HG02884 (cell line): ENCODE data around the gene HBS1L.

Experiments used
- ATAC-seq: cut with Tn5 transposase; IDR thresholded peaks from one replicate; pipeline ENCODE4 v1.9.1; 2021; ENCODE audit warnings: mild to moderate bottlenecking, moderate library complexity; ENCODE audit not compliant: unreplicated experiment

The HBS1L gene

DNA sequence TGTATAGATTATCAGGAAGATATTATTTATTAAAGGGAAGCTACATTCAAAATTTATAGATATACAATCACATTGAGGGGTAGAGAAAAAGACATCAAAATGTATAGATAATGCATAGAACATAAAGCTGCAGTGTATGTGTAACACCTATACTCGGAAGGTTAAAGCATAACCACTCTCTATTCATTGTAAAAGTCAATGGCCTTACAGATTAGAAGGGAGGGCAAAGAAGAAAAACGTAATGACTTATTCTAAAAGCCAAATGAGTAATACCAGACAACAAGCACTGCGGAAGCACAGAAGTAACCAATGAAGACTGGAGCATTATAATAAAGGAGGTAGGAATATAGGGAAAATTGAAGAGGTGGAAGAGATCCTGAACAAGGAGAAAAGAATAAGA is 11.3 kb downstream of the HBS1L start:
- ATAC-seq, result no peak

DNA sequence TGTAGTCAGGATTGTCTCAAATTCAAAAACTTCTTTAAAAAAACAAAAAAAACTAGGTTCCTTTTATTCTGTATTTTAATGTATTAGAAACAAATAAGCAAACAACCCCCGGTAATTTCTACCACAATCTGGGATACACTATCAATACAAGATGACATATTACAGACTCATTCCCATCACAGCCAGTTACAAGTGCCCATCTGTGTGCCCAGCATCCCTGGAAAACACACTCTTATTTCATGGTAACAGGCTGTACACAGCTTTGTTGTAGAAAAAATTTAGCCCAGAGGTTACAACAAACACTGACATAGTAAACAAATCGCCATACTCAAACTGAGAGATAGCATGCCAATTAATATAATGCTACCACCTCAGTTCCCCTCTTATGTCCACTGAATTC is 16.3 kb downstream of the HBS1L start:
- no peak for ATAC-seq

DNA sequence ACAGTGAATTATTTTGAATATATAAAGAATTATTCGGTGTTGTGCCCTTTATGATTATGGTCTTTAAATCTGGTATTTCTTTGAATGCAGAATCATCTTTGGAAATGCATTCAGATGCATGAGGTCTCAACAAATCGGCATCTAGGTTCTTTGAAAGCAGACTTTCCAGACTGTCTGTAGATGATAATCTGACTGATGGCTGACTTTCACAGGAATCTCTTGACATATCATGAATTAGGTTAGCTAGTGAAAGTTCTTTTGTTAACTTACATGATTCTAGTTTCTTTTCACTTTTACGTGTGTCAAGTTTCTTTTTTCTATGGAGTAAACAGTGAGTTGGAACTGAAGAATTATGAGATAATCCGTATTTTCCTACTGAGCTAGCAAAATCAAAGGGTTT is 17.1 kb downstream of the HBS1L start:
- ATAC-seq, result no peak

DNA sequence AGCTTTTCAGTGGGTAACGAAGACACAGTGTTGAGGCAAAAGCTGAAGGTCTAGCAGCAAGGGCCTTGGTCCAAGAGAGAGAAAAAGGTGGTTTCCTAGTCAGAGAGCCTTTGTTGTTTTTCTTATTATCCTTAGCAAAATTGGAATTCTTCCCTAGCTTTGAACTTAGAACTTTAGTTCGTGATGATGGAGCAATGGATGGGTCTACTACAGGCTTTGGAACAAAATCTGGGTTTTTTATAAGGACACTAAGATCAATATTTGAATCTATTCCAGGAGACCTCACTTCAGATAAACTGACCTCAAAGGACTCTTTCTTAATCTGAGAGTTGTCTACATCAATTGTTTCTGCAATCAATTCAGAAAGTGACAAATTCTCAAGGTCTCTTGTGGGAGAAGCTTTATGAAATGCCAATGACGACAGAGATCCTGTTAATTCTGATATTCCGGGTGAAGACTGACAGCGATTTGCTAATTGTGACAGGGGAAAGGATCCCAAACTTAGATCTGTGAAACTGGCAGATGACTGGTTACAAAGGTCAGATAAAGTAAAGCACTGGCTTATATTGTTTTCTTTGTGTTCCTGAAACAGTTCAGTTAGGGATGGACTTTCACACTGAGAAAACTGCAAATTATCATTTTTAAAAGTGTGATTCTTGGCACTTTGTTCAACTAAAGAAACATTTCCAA is 17.7 kb downstream of the HBS1L start:
- no peak for ATAC-seq

DNA sequence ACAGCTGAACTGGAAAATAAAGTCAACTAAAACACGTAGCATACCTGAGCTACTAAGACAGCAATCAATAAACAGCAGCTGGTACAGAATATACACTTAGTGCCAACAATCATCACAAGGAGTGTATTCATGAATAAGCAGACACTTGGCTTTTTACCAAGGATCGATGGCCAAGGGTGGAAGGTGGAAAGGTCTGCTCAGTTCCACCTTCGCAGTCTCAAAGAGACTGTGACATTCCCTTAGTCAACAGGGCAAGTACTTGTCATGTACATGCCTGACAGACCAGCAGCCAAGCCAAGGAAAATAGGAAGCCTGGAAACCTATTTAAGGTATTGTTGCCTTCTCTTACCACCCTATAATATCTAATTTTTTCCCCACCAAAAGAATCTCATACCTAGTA is 21.4 kb downstream of the HBS1L start:
- ATAC-seq, result no peak

- no peak for ATAC-seq
These were observed 24.0 kb downstream of the HBS1L start for GRCh38 chr6:135030532-135031178.

DNA sequence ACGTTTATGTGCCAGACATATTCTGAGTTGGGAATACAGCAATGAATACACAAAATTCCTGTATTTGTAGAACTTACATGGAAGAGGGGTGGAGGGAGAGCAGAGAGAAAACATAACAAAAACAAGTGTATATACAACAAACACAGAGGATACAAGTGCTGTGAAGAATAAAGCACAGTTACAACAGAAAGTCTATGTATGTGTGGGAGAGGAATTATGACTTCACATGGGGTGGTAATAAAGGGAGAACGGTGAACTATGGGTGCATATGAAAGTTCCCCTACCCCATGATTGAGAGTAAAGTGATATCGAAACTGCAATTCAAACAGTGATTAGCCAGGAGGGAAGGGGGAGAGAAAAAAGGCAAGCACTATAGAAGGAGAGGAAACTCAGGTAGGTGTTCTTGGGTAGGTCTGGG is 24.6 kb downstream of the HBS1L start:
- ATAC-seq, result peak; percentile 96

DNA sequence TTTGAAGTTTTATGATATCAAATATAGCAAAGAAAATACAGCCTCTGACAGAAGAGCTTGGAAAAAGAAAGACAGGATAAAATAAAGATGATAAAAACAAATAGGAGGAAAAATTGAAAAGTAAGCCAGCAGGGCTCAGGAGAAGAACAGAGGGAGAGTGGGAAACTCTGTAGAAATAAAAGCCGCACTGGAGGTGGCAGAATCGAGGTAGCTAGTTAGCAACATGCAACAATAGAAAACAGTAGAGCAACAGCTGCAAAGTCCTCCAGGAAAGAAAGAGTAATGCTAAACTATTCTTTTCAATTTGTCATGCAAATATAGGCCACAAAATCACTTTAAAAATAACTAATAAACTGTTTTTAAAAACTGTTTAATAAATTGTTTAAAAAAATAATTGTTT is 28.8 kb downstream of the HBS1L start:
- ATAC-seq, result no peak

DNA sequence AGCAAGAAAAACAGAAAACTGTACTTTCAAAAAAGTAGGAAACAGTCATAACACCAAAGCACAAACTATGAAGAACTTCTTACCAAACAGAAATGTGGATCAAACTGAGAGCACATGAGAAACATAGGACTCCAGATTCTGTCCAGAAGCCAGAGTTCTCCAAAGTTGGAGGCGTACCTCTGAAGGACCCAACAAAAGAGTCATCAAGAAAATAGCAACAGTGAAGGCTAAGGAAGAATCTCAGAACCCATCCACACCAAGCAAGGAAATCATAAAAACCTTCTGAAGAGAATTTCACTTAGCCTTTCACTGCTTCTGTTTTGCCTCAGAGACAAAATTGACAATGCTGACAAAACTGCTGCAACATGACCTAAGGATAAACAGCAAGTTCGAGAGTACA is 29.4 kb downstream of the HBS1L start:
- ATAC-seq, result no peak

- ATAC-seq, result no peak
These were observed 32.4 kb downstream of the HBS1L start for GRCh38 chr6:135022050-135022697.

DNA sequence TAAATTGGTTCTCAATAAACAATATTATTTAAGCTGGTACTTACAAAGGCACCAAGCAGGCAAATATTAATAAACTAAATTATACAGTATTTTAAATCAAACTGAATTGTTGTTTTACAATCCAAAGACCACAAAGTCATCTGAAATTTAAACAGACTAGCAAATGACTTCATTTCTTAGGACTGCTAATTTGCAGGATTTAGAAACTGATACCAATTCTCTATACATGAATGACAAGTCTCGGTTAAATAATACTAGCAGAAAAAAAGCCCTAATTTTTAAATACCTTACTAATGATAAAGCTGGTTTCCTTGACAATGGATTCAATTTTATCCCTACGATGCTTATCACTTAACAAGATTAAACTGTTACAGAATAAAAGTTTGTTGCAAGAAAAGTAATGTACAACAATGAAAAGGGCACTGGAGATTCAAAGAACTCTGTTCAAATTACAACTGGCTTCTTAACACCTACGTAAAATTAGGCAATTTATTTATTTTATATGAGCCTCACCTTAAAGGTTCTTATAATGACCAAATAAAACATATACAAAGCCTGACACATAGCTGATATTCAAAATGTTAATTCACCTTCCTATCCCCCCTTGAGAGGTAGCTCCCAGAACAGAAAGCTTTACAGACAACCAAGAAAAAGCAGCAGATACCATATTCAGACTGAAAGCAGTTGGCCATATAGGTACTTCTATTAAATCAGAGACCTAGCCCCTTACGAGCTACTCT is 33.1 kb downstream of the HBS1L start:
- ATAC-seq, result peak; percentile 71

- no peak for ATAC-seq
These were observed 35.7 kb downstream of the HBS1L start for GRCh38 chr6:135018941-135019340.

- no peak for ATAC-seq
These were observed 36.6 kb downstream of the HBS1L start for GRCh38 chr6:135018052-135018451.

DNA sequence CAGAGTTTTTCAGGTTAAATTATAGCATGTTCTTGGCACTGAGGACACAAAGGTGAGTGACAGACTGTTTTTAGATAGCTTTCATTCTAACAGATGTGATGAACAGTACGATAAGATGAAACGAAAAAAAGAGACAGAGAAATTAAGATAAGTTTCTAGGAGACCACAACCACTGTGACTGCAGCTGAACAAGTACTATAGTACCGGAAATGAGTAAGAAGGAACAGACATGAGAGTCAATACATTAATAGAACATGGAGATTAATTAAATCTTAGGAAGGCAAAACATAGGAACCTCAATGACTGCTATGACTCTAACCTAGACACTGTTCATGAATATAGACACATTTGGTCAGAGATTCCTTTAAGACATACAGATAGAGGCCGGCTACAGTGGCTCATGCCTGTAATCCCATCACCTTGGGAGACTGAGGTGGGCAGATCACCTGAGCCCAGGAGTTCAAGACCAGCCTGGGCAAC is 40.2 kb downstream of the HBS1L start:
- peak; percentile 94 for ATAC-seq

DNA sequence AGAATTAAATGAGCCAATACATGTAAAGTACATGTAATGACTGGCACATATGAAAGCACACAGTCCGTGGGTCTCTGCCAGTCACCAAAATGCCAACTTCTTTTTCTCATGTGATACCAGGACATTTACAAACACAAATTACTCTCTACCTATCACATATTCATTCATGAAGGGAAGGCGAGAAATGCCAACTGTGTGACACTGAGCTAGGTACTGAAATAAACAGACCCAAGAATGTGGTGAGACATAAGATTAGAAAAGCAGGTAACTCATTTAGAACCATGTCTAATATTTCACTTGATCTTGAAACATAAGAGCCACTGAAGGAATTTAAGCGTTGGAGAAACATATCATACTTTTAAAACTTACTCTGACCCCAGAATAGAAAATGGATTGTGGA is 41.4 kb downstream of the HBS1L start:
- no peak for ATAC-seq

DNA sequence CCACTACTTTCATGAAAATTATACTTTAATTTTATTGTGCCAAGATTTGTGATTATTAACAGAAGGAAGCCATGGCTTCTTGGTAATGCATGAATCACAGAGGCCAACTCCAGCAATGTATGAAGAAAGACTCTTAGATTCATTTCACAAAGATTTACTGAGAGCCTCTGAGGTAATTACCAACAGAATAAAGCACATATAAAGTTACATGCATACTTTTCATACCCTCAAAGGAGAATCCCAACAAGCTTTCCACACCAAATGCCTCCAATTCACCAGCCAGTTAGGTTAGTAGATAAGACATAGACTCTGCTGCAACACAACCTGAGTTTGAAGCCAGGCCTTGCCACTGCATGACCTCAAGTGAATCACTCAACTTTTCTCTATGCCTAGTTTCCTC is 41.9 kb downstream of the HBS1L start:
- ATAC-seq, result no peak

GRCh38 chr6:135012349-135012748 is 42.3 kb downstream of the HBS1L start:
- ATAC-seq, result no peak

DNA sequence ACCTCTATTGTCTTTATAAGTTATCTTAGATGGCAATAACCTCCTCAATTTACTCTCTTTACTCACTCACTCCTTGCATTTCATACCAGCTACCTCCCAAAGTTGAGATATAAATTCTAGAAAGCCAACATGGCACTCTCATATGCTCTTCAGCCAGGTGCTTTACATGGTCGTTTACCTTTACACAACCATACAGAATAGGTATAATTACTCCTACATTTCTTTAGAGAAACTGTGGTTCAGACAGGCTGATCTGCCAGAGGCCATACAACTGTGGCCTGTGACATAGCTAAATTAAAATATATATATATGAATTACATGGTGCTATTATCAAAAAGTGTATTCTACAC is 45.7 kb downstream of the HBS1L start:
- peak; percentile 13 for ATAC-seq

DNA sequence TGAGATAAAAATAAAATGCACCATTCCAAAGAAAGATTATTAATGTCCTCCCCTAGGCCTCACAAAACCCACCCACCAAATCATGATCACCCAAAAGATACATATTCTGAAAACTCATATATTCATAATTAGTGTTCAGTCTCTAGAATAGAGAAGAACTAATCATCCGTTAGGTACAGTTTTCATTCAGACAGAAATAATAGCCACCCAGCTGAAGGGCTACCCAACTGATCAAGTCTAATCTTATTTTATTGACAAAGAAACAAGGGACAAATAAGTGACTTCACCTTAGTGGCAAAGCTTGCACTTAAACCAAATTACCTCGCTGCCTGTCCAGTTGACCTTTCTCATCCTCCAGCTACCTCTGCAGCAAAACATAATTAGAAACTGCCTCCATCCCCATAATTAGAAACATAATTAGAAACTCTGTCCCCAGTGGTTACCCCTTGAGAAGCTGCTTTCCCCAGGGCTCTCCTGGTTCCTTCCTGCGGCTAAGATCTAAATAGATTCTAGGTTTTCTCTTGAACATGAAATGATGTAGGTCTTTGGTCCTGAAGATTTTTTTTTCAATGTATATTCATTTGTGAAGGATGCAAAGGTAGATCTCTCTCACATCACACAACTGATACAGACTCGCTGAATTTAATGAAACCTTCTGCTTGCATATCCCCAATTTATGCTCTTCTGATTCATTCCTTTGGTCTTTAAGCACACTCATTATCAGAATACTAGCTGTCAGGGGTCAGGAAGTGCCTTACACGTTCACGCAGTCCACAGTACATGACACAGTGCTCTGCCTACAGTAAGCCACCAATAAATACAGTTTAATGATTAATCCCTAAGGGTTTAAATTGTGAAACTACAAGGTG is 46.3 kb downstream of the HBS1L start:
- ATAC-seq, result peak; percentile 83

DNA sequence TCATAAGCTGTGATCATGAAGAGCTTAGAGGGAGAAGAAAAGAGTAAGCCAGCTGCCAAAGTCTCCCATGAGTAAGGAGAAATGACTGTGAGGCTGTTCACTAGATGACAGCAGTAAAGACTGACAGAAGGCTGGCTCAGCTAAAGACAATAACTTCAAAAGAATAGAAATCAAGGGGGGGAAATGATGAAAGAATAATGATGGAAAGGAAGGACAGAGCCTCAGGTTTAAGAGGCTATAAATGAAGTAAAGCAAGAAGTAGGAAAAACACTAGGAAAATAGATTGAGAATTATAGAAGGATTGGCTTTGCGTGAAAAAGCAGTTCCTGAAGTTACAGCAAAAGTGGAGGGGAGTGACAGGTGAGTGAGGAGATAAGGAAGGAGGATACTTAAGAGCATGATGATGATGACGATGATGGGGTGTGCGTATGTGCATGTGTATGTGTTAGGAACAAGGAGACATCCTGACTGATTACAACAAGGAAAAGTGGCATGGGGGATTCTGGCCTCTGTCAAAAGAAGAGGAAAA is 48.2 kb downstream of the HBS1L start:
- no peak for ATAC-seq
